Lower lobe of right lung (tissue), 2 donors: ENCODE measurements around the gene LRP1B. TPM values are rescaled to one million over a fixed set of nuclear protein-coding genes. Genes with fewer than 3 reads are reported as not detected.

ENCODE experiments used
- ATAC-seq, 2 donors: fragments of 200-7000 bp; cut with Tn5 transposase; one replicate each; pipeline ENCODE4 v1.9.1; 2020 to 2022; ENCODE audit warnings: mild to moderate bottlenecking in 2 of 2, moderate library complexity in 2 of 2
- DNase-seq: peaks from one replicate; pipeline ENCODE4 v3.0.0-alpha.2; 2020
- H3K27ac ChIP-seq: fragments of 200-600 bp; one replicate; pipeline ENCODE4 v1.8.0; 2022
- H3K27me3 ChIP-seq: fragments of 200-600 bp; one replicate; pipeline ENCODE4 v1.8.0; 2022; ENCODE audit warnings: low read depth
- H3K36me3 ChIP-seq: fragments of 200-600 bp; one replicate; pipeline ENCODE4 v1.8.0; 2022; ENCODE audit warnings: mild to moderate bottlenecking
- H3K4me1 ChIP-seq: fragments of 200-600 bp; one replicate; pipeline ENCODE4 v1.8.0; 2022
- H3K4me3 ChIP-seq: fragments of 200-600 bp; one replicate; pipeline ENCODE4 v1.8.0; 2022; ENCODE audit warnings: mild to moderate bottlenecking
- H3K9me3 ChIP-seq: fragments of 200-600 bp; one replicate; pipeline ENCODE4 v1.8.0; 2022
- CTCF ChIP-seq: fragments of 200-600 bp; IDR thresholded peaks from one replicate; pipeline ENCODE4 v1.8.0; 2022; ENCODE audit warnings: antibody characterized with exemption, mild to moderate bottlenecking
- intact Hi-C: fragments of 100-400 bp; cut with DNase I; formaldehyde crosslinking; loops from one replicate; pipeline ENCODE4 v1.11.0; 2022
- total RNA-seq: library from RNA; stranded (reverse); fragmentation: NEBNext Ultra II Directional; extraction: Animal tissue kit (Norgen Biotek cat#: 25700); gene quantifications from one replicate; pipeline ENCODE4 v1.2.1, GENCODE V29; 2021
- donor health status: DM: no; HTN: yes; CAD: no; lungs with severe emphysema.

Gene LRP1B
- total RNA-seq, 1 donor from 2014 or later = 0.09 TPM

DNA sequence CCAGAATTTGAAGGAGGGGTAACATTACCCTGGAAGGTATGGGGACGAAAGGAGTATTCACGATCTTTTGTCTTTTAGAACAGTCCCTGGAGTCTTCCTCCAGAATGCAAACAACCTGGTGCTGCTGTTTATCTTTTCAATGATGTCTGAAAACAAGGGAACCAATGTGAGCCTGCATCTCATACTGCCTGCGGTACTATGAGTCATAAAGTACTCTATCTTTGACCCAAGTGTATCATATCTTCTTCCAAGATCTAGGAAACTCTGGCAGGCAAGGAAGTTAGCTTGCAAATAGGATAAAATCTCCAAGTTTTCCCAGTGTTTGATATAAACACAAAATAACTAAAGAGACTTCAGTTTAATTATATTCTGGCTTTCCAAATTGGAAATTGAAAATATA, 968.5 kb downstream of the LRP1B start:
- no peak for ATAC-seq
- TF ChIP-seq CTCF = no peak
- intact Hi-C loops = no loop called here
- Histone ChIP-seq H3K4me3 (no peak overlapping the region), H3K27ac (no peak overlapping the region), H3K36me3 (no peaks in the 10 kb centered on the region), H3K9me3 (no peaks in the 10 kb centered on the region), H3K27me3 (no peaks in the 10 kb centered on the region), H3K4me1 (no peaks in the 10 kb centered on the region)
- no peak for DNase-seq

- no peaks in the 10 kb centered on the region for H3K36me3 ChIP-seq
- no peaks in the 10 kb centered on the region for H3K9me3 ChIP-seq
- no peak overlapping the region for H3K27ac ChIP-seq
- DNase-seq (no peak), ATAC-seq (no peak)
- H3K27me3 ChIP-seq = no peaks in the 10 kb centered on the region
- H3K4me1 ChIP-seq = no peaks in the 10 kb centered on the region
- TF ChIP-seq CTCF = no peak
- intact Hi-C loops = no loop called here
- no peak overlapping the region for H3K4me3 ChIP-seq
Measured at GRCh38 chr2:141151611-141152286, 979.1 kb downstream of the LRP1B start.

GRCh38 chr2:141142025-141142424, 988.8 kb downstream of the LRP1B start:
- Histone ChIP-seq H3K4me1 (no peaks in the 10 kb centered on the region), H3K4me3 (no peak overlapping the region), H3K27ac (no peak overlapping the region), H3K36me3 (no peaks in the 10 kb centered on the region), H3K9me3 (no peaks in the 10 kb centered on the region), H3K27me3 (no peaks in the 10 kb centered on the region)
- DNase-seq (no peak), ATAC-seq (no peak)
- TF ChIP-seq CTCF = no peak
- intact Hi-C loops = no loop called here

DNA sequence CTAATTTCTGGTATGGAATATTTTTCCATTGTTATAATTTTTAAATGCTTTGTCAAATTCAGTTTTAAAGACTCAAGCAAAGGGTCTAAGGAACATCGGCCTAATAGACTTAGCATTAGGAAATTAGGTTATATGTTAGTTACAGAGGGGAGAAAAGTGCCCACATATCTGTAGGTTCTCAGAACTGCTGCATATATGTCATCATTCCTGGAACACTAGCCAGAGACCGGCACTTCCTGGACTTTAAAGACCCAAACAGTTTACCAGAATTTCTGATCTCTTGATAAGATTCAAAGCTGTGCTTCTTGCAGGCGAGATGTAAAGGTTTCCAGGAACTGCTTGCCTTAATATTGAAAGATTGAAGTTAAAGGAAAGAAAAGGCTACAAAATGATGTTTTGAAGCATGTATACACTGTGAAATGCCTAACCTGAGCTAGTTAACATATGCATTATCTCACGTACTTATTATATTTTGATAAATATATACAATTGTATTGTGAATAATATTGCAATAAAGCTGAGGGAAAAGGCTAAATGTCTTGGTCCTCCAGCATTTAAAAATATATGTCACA, 993.6 kb downstream of the LRP1B start:
- Histone ChIP-seq H3K4me3 (no peak overlapping the region), H3K4me1 (no peaks in the 10 kb centered on the region), H3K36me3 (no peaks in the 10 kb centered on the region), H3K9me3 (no peaks in the 10 kb centered on the region), H3K27me3 (no peaks in the 10 kb centered on the region), H3K27ac (no peak overlapping the region)
- DNase-seq = no peak
- intact Hi-C loops = no loop called here
- ATAC-seq = no peak
- TF ChIP-seq CTCF = no peak

DNA sequence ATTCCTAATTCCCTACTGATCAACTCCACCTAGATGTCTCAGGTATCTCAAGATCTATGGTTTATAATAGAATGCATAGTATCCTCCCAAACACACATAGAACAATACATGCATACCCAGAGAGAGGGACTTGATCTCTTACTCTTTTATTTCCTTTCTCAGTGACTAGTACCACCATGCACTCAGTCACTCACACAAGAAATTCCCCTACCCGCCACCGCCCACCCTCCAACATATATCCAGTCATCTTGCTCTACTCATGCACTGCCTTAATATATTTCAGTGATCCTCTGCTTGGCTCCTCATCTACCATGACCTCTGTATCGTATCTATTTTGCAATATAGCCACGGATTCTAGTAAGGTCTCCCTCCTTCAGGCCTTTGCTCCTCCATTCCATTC, 996.9 kb downstream of the LRP1B start:
- Histone ChIP-seq H3K9me3 (no peaks in the 10 kb centered on the region), H3K27me3 (no peaks in the 10 kb centered on the region), H3K4me3 (no peak overlapping the region), H3K27ac (no peak overlapping the region), H3K36me3 (no peaks in the 10 kb centered on the region), H3K4me1 (no peaks in the 10 kb centered on the region)
- TF ChIP-seq CTCF = no peak
- DNase-seq (no peak), ATAC-seq (no peak)
- intact Hi-C loops = no loop called here
